Measurements from ENCODE around the gene ZYG11A. TPM values are rescaled to one million over a fixed set of nuclear protein-coding genes. Genes with fewer than 3 reads are reported as not detected.

ZYG11A gene
- total and polyA plus RNA-seq, 2 of the 13 experiments (the other 11 are each of a cell fraction or from before 2014, with no cell fraction given), result not detected

- no peak for TF ChIP-seq ZMYM4 (CRISPR knock-in tag; IDR thresholded peaks at IDR 0.05)
Observed at GRCh38 chr1:52911541-52911940, 69.0 kb downstream of the ZYG11A start (continued).

- POLR2A ChIA-PET, result no interaction called here
- Histone ChIP-seq H3K9me3 (ENCODE audit: low read length) (no peaks in the 10 kb centered on the region), H3K27ac (ENCODE audit: extremely low read length, insufficient read depth, low read length) (no peak overlapping the region), H2AFZ (ENCODE audit: low read length) (no peak overlapping the region), H4K20me1 (ENCODE audit: insufficient read depth, low read length) (no peaks in the 10 kb centered on the region), H3K79me2 (ENCODE audit: insufficient read depth, low read length) (peaks cover 4% of the 10 kb centered on the region), H3K4me3 (replicated peaks in 1 of 3; ENCODE audit: insufficient read depth in 1 of 3, low read depth in 2 of 3, low read length in 3 of 3) (no peak overlapping the region), H3K36me3 (replicated peaks in 1 of 2; ENCODE audit: control insufficient read depth in 1 of 2, insufficient read depth in 2 of 2, low read length in 2 of 2) (peaks cover 0 to 7% of the 10 kb centered on the region in 2 experiments; a peak in 1 of 5 replicates), H3K4me1 (ENCODE audit: insufficient read depth, low read length) (peaks cover 47% of the 10 kb centered on the region), H3K27me3 (ENCODE audit: control insufficient read depth in 1 of 2, insufficient read depth in 2 of 2, low read length in 2 of 2) (no peaks in the 10 kb centered on the region), H3K9ac (ENCODE audit: insufficient read depth, low read depth, low read length) (no peak overlapping the region), H3K4me2 (ENCODE audit: low read depth, low read length) (no peak overlapping the region)
- no peak for FAIRE-seq
- ATAC-seq, result no peak; the same call in 2 of the 3 replicates
- DNase-seq (ENCODE audit: low spot score), result no peak
- TF ChIP-seq HCFC1 (IDR thresholded peaks at IDR 0.05; ENCODE audit: low read depth, low read length), result no peak
- no peak for TF ChIP-seq SRY (CRISPR knock-in tag; IDR thresholded peaks at IDR 0.05)
- no peak for TF ChIP-seq PHF8 (CRISPR knock-in tag; IDR thresholded peaks at IDR 0.05)
- no peak for TF ChIP-seq SRSF1 (optimal IDR thresholded peaks at IDR 0.05; ENCODE audit: low read depth, low read length)
- TF ChIP-seq HHEX (CRISPR knock-in tag; IDR thresholded peaks at IDR 0.05), result no peak
- TF ChIP-seq ZNF75D (CRISPR knock-in tag; IDR thresholded peaks at IDR 0.05; ENCODE audit: borderline replicate concordance), result no peak
- TF ChIP-seq MBD4 (IDR thresholded peaks at IDR 0.05; ENCODE audit: borderline replicate concordance, low read length), result no peak
- no peak for TF ChIP-seq BCLAF1 (IDR thresholded peaks at IDR 0.05)
- TF ChIP-seq ZNF660 (CRISPR knock-in tag; IDR thresholded peaks at IDR 0.05; ENCODE audit: borderline replicate concordance, low read depth), result no peak
- no peak for TF ChIP-seq DMTF1 (CRISPR knock-in tag; IDR thresholded peaks at IDR 0.05)
- TF ChIP-seq ZNF543 (CRISPR knock-in tag; IDR thresholded peaks at IDR 0.05), result no peak
- TF ChIP-seq, protein P1, sequence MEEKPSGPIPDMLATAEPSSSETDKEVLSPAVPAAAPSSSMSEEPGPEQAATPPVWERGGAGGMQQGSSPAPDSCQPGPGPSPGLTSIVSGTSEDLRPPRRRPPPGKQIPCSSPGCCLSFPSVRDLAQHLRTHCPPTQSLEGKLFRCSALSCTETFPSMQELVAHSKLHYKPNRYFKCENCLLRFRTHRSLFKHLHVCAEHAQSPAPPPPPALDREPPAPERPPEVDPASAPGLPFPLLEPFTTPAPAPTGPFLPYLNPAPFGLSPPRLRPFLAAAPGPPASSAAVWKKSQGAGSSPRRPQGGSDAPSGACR (CRISPR knock-in tag; IDR thresholded peaks at IDR 0.05), result no peak
- TF ChIP-seq ZSCAN29 (CRISPR knock-in tag; conservative IDR thresholded peaks at IDR 0.05), result no peak
- BruUV-seq (replicated peaks), result TSS peak; percentile 24
- intact Hi-C loops (cut with micrococcal nuclease; ENCODE audit: unreplicated experiment), result no loop called here
- in situ Hi-C loops (cut with HindIII; ENCODE audit: extremely low pct_ligation_motif_present, low pct_unique_long_range_greater_than_20kb), result no loop called here
- CTCF ChIA-PET (ENCODE audit: low intra/inter-chr PET ratio, low total read pairs), result no interaction called here
- WGBS (ENCODE audit: low lambda C conversion rate), result 81% methylated on average over 3 of the region's 3 CpGs
Observed at GRCh38 chr1:52913014-52913413, 70.5 kb downstream of the ZYG11A start.

Measured in HepG2 (cell line).